GM10266 (cell line): Measurements from ENCODE around the gene ANO2.

ENCODE experiments used
- DNase-seq: peaks from one replicate; pipeline ENCODE4 v3.0.0; 2012; ENCODE audit errors: extremely low spot score
- TF ChIP-seq, protein P1 (sequence below): IDR thresholded peaks from 2 replicates; pipeline ENCODE4 v1.5.1; 2012; ENCODE audit warnings: mild to moderate bottlenecking, low read depth; ENCODE audit not compliant: control insufficient read depth, insufficient read depth; ENCODE audit errors: missing control alignments

ANO2 gene

DNA sequence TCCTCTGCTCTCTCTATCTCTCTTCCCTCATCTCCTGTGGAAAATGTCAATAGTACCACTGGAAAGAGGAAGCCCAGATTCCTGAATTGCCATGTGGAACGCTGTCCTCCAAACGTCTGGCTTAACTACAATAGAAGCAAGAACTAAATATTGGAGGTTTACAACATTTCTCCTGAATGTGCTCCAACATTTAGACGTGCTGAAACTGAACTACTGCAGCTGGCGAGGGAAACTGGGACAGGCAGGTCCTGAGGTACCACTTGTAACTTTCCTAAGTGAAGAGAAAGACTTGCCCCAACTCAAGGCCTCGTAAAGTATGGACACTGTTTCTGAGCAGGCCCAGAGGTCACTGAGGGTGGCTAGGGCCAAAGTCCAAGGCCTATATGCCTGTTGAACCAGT is 325.4 kb downstream of the ANO2 start:
- TF ChIP-seq, protein P1, sequence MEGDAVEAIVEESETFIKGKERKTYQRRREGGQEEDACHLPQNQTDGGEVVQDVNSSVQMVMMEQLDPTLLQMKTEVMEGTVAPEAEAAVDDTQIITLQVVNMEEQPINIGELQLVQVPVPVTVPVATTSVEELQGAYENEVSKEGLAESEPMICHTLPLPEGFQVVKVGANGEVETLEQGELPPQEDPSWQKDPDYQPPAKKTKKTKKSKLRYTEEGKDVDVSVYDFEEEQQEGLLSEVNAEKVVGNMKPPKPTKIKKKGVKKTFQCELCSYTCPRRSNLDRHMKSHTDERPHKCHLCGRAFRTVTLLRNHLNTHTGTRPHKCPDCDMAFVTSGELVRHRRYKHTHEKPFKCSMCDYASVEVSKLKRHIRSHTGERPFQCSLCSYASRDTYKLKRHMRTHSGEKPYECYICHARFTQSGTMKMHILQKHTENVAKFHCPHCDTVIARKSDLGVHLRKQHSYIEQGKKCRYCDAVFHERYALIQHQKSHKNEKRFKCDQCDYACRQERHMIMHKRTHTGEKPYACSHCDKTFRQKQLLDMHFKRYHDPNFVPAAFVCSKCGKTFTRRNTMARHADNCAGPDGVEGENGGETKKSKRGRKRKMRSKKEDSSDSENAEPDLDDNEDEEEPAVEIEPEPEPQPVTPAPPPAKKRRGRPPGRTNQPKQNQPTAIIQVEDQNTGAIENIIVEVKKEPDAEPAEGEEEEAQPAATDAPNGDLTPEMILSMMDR = no peak
- no peak for DNase-seq

DNA sequence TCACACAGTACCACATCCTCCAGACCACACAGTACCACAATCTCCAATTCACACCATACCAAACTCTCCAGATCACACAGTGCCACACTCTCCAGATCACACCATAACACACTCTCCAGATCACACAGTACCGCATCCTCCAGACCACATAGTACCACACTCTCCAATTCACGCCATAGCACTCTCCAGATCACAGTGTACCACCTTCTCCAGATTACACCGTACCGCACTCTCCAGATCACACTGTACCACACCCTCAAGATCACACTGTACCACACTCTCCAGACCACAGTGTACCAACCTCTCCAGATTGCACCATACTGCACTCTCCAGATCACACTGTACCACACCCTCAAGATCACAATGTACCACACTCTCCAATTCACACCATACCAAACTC is 328.2 kb downstream of the ANO2 start:
- DNase-seq = no peak
- TF ChIP-seq, protein P1 = no peak

DNA sequence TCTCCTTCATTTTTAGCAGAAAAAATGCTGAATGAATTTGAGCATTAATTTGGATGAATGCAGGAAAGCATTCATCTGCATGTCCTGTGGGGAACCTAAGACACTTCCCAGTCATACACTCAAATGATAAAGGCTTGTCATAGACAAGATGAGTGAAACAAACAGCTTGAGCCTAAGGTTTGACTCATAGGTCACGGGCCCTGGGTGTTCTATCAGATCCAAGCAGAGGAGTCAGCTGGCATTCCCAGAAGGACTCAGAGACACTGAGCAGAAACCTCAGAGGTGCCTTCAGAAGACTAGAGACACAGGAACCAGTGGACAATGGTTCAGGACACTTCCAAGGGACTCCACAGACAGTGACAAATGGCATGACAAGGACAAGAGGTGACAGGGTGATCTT is 329.3 kb downstream of the ANO2 start:
- DNase-seq = no peak
- TF ChIP-seq, protein P1 = no peak

DNA sequence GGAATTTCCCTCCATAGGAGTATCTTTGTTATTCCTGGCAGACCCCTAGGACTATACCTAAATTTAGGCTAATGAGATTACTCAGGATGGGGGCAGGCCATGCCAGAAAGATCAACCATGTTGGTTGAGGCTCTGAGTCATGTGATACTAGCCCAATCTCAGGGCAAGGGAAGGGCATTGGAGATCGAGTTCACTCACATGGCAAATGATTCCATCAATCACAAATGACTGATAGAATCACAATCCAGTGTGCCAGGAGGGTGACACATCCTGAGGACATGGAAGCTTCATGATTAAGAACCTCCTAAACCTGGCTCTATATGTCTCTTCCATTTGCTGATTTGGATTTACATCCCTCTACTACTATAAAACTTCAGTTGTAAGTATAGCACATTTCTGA is 330.8 kb downstream of the ANO2 start:
- TF ChIP-seq, protein P1 = no peak

DNA sequence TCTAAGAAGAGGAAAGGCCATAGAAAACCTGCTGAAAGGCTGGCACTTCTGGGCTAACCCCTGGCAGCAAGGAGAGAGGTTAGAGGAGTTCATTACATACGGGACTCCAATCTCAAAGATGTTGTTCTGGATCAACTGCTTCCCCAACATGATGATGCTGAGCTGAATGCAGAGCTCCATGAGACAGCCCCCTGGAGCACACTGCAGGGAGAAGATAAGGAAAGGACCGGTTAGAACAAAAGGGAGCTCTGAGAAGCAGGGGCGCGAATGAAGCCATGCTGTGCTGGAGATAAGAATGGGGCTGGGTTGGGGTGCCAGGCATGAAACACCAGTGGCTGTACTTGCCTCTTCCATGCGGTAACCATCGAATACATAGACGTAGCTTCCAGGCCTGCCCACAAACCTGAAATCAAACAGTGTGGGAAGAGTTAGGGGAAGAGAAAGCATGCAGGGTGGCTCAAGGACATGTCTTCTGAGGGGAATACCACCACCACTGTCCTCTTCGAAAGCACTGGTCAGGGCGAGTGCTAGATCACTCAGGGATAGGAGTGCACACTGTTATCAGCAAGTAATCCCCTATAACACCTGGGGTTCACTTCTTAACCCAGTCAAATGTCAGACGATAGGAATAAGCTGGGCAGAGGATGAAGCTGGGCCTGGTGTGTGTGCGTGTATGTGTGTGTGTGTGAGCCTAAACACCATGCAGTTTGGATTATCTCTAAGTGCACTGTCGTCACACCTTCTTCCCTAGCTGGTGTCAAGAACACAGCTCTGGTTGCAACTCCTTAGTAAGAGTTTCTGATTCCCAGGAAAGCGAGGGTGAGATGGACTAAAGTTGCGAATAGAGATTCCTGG is 332.3 kb downstream of the ANO2 start:
- DNase-seq = no peak
- TF ChIP-seq, protein P1 = no peak

More for the DNA sequence above, 330.8 kb downstream of the ANO2 start:
- no peak for DNase-seq

DNA sequence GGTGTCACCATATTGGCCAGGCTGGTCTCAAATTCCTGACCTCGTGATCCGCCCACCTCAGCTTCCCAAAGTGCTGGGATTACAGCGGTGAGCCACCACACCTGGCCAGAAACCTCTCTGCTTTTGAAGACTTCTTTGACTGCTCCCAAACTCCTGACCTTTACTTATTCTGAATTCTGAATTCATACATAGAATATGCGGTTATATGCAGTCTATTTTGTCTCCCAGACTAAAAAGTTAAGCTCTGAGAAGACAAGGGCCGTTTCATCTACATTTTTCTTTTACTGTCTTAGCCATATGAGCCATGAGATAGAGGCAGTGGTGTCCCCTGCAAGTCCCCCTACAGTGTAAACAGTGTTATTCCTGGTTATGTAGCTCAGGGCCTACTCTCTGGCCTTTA is 333.9 kb downstream of the ANO2 start:
- no peak for DNase-seq
- TF ChIP-seq, protein P1 = no peak

DNA sequence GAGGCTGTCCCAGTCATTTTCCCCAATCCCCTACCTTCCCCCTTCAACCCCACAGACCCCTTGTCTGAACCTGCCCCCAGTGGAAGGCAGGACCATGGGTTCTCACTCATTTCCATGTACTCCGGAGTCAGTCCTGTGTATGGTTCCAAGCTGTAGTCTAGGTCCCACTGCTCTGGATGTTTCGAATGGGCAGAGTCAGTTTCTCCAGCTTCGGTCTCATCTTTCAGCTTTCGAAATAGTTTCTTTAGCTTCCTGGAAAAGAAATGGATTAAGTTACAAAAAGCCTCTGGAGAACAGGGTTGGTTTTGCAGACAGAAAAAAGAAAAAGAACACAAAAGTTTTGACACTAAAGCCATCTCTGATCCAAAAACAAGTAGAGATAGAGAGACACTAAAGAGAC is 345.7 kb downstream of the ANO2 start:
- TF ChIP-seq, protein P1 = no peak
- DNase-seq = no peak
